K562 (cell line): ENCODE results near the gene LYPD6B. TPM values are rescaled to one million over a fixed set of nuclear protein-coding genes. Genes with fewer than 3 reads are reported as not detected.

Experiments
- PHB2 ChIP-seq: fragments of 450-650 bp; IDR thresholded peaks from 2 replicates; pipeline ENCODE4 v1.6.1; 2017; ENCODE audit warnings: low read depth
- ZNF398 ChIP-seq: fragments of 250-450 bp; sonication (Bioruptor Pico); IDR thresholded peaks from 2 replicates; pipeline ENCODE4 v1.8.0; 2021; ENCODE audit warnings: moderate library complexity, mild to moderate bottlenecking, inconsistent platforms
- ZNF639 ChIP-seq, 2 experiments: fragments of 200-800 bp in 1 of 2; sonication (Bioruptor generic) in 1 of 2; sonication (generic) in 1 of 2; formaldehyde crosslinking in 1 of 2; IDR thresholded peaks in 1 of 2; conservative IDR thresholded peaks in 1 of 2; 2 replicates each; pipeline versions ENCODE4 v1.5.0 to v1.6.1; 2016 to 2020; ENCODE audit warnings: missing compliant biosample characterization in 1 of 2, missing genetic modification characterization in 1 of 2, missing genetic modification reagents in 1 of 2
- polyA plus RNA-seq, 8 experiments: library from polyadenylated mRNA; depleted of rRNA in 4 of 8; stranded (reverse) in 5 of 8; unstranded in 3 of 8; fragments of >200 nt; fragmentation: Nextera tagmentation in 2 of 8; fragmentation: Illumina TruSeq in 1 of 8; extraction: Ambion mirVana in 2 of 8; extraction: Trizol in 1 of 8; gene quantifications; 2 replicates each; pipeline versions ENCODE4 v1.2.1 to v1.2.3, GENCODE V29; 2011 to 2014; ENCODE audit warnings: inconsistent platforms in 1 of 8, missing spikeins in 1 of 8
- total RNA-seq, 7 experiments: library from RNA; depleted of rRNA in 6 of 7; stranded (reverse); fragments of >200 nt in 6 of 7; fragmentation: Illumina TruSeq in 2 of 7; extraction: Trizol in 2 of 7; gene quantifications; 2 replicates each; pipeline versions ENCODE4 v1.2.1 to v1.2.3, GENCODE V29; 2011 to 2021; ENCODE audit warnings: low replicate concordance in 1 of 7
- TF ChIP-seq, protein P1 (sequence below), 2 experiments: fragments of 450-650 bp; IDR thresholded peaks; 2 replicates each; pipeline ENCODE4 v1.6.1; 2018; ENCODE audit warnings: mild to moderate bottlenecking in 2 of 2, low read depth in 1 of 2; ENCODE audit not compliant: partially characterized antibody in 2 of 2

Gene LYPD6B
- total and polyA plus RNA-seq, 9 of the 15 experiments (the other 6 are each of a cell fraction or from before 2014, with no cell fraction given) = not detected

- no peak for TF ChIP-seq ZNF398 (CRISPR knock-in tag)
- TF ChIP-seq ZNF639 (CRISPR knock-in tag; conservative IDR thresholded peaks at IDR 0.05 in 1 of 2, IDR thresholded peaks at IDR 0.05 in 1 of 2) = no peak
- TF ChIP-seq PHB2 = no peak
- TF ChIP-seq, protein P1, sequence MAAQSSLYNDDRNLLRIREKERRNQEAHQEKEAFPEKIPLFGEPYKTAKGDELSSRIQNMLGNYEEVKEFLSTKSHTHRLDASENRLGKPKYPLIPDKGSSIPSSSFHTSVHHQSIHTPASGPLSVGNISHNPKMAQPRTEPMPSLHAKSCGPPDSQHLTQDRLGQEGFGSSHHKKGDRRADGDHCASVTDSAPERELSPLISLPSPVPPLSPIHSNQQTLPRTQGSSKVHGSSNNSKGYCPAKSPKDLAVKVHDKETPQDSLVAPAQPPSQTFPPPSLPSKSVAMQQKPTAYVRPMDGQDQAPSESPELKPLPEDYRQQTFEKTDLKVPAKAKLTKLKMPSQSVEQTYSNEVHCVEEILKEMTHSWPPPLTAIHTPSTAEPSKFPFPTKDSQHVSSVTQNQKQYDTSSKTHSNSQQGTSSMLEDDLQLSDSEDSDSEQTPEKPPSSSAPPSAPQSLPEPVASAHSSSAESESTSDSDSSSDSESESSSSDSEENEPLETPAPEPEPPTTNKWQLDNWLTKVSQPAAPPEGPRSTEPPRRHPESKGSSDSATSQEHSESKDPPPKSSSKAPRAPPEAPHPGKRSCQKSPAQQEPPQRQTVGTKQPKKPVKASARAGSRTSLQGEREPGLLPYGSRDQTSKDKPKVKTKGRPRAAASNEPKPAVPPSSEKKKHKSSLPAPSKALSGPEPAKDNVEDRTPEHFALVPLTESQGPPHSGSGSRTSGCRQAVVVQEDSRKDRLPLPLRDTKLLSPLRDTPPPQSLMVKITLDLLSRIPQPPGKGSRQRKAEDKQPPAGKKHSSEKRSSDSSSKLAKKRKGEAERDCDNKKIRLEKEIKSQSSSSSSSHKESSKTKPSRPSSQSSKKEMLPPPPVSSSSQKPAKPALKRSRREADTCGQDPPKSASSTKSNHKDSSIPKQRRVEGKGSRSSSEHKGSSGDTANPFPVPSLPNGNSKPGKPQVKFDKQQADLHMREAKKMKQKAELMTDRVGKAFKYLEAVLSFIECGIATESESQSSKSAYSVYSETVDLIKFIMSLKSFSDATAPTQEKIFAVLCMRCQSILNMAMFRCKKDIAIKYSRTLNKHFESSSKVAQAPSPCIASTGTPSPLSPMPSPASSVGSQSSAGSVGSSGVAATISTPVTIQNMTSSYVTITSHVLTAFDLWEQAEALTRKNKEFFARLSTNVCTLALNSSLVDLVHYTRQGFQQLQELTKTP (IDR thresholded peaks at IDR 0.05; ENCODE audit: low read depth in 1 of 2, partially characterized antibody in 2 of 2) = no peak
Observed at GRCh38 chr2:149041482-149041881, 3.0 kb downstream of the LYPD6B start (continued).
